ENCODE data around the gene MAP3K15. TPM values are rescaled to one million over a fixed set of nuclear protein-coding genes. Genes with fewer than 3 reads are reported as not detected.

Gene MAP3K15
- total and polyA plus RNA-seq, 2 of the 13 experiments (the other 11 are each of a cell fraction or from before 2014, with no cell fraction given) = 3.9 to 6.4 TPM

GRCh38 chrX:19443869-19444526 lies 71.3 kb downstream of the MAP3K15 start:
- no peak for ATAC-seq
- TF ChIP-seq TRIM22 (IDR thresholded peaks at IDR 0.05) (no peak), ELF4 (CRISPR knock-in tag; IDR thresholded peaks at IDR 0.05; ENCODE audit: borderline replicate concordance) (no peak), ZNF121 (CRISPR knock-in tag; IDR thresholded peaks at IDR 0.05) (no peak), KLF13 (CRISPR knock-in tag; IDR thresholded peaks at IDR 0.05) (no peak), CEBPZ (IDR thresholded peaks at IDR 0.05; ENCODE audit: low read length) (no peak), ZNF383 (CRISPR knock-in tag; IDR thresholded peaks at IDR 0.05; ENCODE audit: borderline replicate concordance) (no peak), MEF2D (CRISPR knock-in tag; IDR thresholded peaks at IDR 0.05) (no peak), GLMP (CRISPR knock-in tag; IDR thresholded peaks at IDR 0.05; ENCODE audit: borderline replicate concordance) (no peak), NFYC (CRISPR knock-in tag; IDR thresholded peaks at IDR 0.05) (no peak), PRMT3 (CRISPR knock-in tag; IDR thresholded peaks at IDR 0.05; ENCODE audit: borderline replicate concordance, low read depth) (no peak)

More at GRCh38 chrX:19443869-19444526, 71.3 kb downstream of the MAP3K15 start:
- H3K4me3 ChIP-seq (replicated peaks in 1 of 3; ENCODE audit: insufficient read depth in 1 of 3, low read depth in 2 of 3, low read length in 3 of 3) = no peak overlapping the region
- H3K27ac ChIP-seq (ENCODE audit: extremely low read length, insufficient read depth, low read length) = no peak overlapping the region
- DNase-seq (ENCODE audit: low spot score) (no peak), FAIRE-seq (no peak)
- no peaks in the 10 kb centered on the region for H3K79me2 ChIP-seq (ENCODE audit: insufficient read depth, low read length)
- peaks cover 6% of the 10 kb centered on the region; the same call in 1 of the 2 replicates for H3K4me1 ChIP-seq (ENCODE audit: insufficient read depth, low read length)
- H3K4me2 ChIP-seq (ENCODE audit: low read depth, low read length) = no peak overlapping the region
- no peaks in the 10 kb centered on the region for H3K36me3 ChIP-seq (replicated peaks in 1 of 2; ENCODE audit: control insufficient read depth in 1 of 2, insufficient read depth in 2 of 2, low read length in 2 of 2)
- H3K27me3 ChIP-seq (ENCODE audit: control insufficient read depth in 1 of 2, insufficient read depth in 2 of 2, low read length in 2 of 2) = no peaks in the 10 kb centered on the region
- no peak overlapping the region for H3K9ac ChIP-seq (ENCODE audit: insufficient read depth, low read depth, low read length)
- no peaks in the 10 kb centered on the region for H3K9me3 ChIP-seq (ENCODE audit: low read length)
- no peak overlapping the region for H2AFZ ChIP-seq (ENCODE audit: low read length)
- intact Hi-C loops (cut with micrococcal nuclease; ENCODE audit: unreplicated experiment) (no loop called here), in situ Hi-C loops (cut with HindIII; ENCODE audit: extremely low pct_ligation_motif_present, low pct_unique_long_range_greater_than_20kb) (no loop called here)
- H4K20me1 ChIP-seq (ENCODE audit: insufficient read depth, low read length) = no peaks in the 10 kb centered on the region
- 97% methylated on average over 10 of the region's 10 CpGs for WGBS (ENCODE audit: low lambda C conversion rate)
- ChIA-PET CTCF (ENCODE audit: low intra/inter-chr PET ratio, low total read pairs) (no interaction called here), POLR2A (no interaction called here)
- BruUV-seq (replicated peaks) = no TSS peak
